ENCODE data around the gene AKR7A3.

DNA sequence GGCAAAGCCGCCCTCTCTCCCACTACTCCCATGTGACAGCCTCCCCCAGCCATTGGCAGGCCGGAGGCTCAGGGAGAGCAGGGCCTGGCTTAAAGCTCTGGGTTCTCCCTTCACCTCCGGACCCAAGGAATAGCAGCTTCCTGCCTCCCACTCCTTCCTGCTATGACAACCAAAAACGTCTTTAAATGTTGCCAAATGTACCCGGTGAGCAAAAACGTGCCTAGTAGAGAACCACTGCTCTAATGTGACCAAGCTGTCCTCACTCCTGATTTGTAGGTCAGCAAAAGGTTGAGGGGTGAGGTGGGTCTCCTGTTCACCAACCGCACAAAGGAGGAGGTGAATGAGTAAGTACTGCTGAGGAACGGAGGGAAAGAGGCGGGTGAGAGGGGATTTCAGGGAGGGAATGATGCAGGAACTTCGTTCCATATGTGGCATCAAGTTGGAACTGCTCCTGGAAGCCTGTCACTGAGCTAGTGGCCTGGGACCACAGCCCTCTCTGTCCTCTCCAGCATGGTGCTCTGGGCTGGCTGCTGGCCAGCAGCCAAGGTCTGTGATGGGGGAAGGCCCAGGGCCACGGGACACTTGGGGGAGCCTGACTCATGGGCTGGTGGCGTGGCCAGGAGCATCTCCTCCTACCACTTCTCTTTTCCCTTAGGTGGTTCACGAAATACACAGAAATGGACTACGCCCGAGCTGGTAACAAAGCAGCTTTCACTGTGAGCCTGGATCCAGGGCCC is 31.2 kb downstream of the AKR7A3 start:
- TF ChIP-seq, protein P1, sequence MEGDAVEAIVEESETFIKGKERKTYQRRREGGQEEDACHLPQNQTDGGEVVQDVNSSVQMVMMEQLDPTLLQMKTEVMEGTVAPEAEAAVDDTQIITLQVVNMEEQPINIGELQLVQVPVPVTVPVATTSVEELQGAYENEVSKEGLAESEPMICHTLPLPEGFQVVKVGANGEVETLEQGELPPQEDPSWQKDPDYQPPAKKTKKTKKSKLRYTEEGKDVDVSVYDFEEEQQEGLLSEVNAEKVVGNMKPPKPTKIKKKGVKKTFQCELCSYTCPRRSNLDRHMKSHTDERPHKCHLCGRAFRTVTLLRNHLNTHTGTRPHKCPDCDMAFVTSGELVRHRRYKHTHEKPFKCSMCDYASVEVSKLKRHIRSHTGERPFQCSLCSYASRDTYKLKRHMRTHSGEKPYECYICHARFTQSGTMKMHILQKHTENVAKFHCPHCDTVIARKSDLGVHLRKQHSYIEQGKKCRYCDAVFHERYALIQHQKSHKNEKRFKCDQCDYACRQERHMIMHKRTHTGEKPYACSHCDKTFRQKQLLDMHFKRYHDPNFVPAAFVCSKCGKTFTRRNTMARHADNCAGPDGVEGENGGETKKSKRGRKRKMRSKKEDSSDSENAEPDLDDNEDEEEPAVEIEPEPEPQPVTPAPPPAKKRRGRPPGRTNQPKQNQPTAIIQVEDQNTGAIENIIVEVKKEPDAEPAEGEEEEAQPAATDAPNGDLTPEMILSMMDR (IDR thresholded peaks at IDR 0.05), result no peak
- TF ChIP-seq POLR2A (IDR thresholded peaks at IDR 0.05), result no peak
